Measurements from ENCODE around the gene MAP3K8.

The MAP3K8 gene

DNA sequence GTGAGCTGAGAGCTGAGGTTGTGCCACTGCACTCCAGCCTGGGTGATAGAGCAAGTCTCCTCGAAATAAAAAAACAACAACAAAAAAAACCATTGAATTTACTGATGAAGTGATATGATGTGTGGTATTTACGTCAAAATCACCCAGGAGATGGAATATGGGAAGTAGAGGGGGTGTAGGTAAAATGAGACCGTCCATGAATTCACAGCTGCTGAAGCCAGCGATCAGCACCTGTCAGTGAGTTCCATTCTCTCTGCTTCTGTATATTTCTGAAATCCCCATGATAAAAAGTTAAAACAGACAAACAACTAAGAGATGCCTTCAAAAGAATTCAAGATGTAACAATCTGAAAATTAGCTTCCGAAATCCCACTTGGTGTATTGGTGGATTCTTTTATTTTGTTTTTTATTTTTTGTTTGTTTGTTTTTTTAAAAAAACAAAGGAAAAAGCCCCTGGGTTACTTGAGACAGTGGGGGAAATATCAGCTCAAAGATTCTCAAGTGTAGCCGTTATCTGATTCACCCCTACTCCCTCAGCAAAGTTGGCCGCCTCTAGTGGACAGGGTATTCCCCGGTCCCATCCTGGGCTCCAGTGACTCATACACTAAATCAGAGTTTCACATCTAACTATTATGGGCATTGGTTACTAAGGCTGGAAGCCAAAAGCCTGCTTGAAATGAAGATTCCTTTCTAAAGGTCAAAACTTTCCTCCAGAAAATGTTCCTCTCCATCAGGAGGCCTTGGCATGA, 76.4 kb downstream of the MAP3K8 start:
- TF ChIP-seq FOXP2 (optimal IDR thresholded peaks at IDR 0.05; ENCODE audit: borderline replicate concordance, extremely low read depth, extremely low read length, insufficient read depth) (no peak), TAF1 (IDR thresholded peaks at IDR 0.05; ENCODE audit: borderline replicate concordance, insufficient read depth, low read length) (no peak)

DNA sequence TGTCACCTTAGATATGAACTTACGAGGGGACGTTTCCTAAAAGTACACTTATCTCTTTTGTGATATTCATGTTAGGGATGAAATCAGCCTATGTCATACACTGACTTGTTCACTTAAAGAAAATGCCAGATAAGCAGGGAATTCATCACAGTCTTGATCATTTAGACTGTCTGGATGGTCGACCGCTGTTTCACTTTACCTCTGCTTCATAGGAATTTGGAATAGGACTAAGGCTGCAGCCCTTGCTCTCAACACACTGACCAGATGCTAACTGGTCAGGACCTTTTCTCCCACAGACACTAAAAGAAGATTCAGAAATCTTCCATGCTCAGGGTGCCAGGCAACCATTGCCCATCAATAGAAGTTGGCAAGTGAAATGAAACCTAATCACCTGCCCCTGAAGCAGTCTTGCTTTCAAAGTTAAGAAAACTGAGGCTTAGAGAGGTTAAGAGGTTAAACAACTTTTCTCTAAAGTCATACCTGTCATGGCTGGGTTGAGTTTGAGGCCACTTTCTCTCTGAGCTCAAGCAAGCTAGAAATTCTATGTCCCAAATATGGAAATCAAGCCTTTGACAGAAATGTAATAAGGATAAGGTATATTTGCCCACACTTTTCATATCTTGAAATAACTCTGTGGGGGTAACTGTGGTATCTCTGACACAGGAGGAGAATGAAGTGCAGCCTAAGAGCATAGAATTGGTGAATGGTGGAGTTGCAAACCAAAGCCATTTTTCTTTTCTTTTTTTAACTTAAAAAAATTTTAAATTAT, 77.1 kb downstream of the MAP3K8 start:
- TF ChIP-seq POLR2AphosphoS5 (IDR thresholded peaks at IDR 0.05; ENCODE audit: low read depth, low read length) (no peak), FOXP2 (optimal IDR thresholded peaks at IDR 0.05; ENCODE audit: borderline replicate concordance, extremely low read depth, extremely low read length, insufficient read depth) (no peak), TAF1 (IDR thresholded peaks at IDR 0.05; ENCODE audit: borderline replicate concordance, insufficient read depth, low read length) (no peak), SIN3A (IDR thresholded peaks at IDR 0.05; ENCODE audit: borderline replicate concordance, insufficient read depth, low read length) (no peak)
- TF ChIP-seq, protein P1, sequence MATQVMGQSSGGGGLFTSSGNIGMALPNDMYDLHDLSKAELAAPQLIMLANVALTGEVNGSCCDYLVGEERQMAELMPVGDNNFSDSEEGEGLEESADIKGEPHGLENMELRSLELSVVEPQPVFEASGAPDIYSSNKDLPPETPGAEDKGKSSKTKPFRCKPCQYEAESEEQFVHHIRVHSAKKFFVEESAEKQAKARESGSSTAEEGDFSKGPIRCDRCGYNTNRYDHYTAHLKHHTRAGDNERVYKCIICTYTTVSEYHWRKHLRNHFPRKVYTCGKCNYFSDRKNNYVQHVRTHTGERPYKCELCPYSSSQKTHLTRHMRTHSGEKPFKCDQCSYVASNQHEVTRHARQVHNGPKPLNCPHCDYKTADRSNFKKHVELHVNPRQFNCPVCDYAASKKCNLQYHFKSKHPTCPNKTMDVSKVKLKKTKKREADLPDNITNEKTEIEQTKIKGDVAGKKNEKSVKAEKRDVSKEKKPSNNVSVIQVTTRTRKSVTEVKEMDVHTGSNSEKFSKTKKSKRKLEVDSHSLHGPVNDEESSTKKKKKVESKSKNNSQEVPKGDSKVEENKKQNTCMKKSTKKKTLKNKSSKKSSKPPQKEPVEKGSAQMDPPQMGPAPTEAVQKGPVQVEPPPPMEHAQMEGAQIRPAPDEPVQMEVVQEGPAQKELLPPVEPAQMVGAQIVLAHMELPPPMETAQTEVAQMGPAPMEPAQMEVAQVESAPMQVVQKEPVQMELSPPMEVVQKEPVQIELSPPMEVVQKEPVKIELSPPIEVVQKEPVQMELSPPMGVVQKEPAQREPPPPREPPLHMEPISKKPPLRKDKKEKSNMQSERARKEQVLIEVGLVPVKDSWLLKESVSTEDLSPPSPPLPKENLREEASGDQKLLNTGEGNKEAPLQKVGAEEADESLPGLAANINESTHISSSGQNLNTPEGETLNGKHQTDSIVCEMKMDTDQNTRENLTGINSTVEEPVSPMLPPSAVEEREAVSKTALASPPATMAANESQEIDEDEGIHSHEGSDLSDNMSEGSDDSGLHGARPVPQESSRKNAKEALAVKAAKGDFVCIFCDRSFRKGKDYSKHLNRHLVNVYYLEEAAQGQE (IDR thresholded peaks at IDR 0.05; ENCODE audit: insufficient read depth in 1 of 2, low read depth in 2 of 2, low read length in 2 of 2): no peak
